ENCODE data around the gene PHACTR1.

DNA sequence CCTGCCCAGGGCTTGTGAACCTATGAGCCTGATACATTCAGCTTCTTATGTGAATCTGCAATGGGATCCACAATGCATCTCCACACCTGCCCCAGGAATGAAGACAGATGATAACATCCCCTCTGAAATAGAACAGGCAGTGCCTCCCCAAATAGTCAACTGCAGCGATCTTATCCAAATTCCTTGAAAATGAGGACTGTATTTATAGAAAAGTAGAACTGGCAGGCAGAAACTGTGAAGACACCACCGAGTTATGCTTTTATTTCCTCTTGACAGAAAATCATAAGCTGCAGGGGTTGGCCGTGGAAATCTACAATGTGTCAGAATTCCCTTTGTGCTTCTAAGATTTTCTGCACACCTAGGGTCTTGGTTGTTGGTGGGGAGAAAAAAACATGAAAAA is 341.5 kb downstream of the PHACTR1 start:
- TF ChIP-seq POLR2A (IDR thresholded peaks at IDR 0.05; ENCODE audit: low read length) (no peak), GATA1 (IDR thresholded peaks at IDR 0.05; ENCODE audit: low read depth, low read length) (no peak)
